Neural cell (in vitro differentiated cells): ENCODE measurements around the gene NR1H4. TPM values are rescaled to one million over a fixed set of nuclear protein-coding genes. Genes with fewer than 3 reads are reported as not detected.

Source experiments
- H2AFZ ChIP-seq: fragments of 200-600, 300-800 bp; sonication (generic), shearing (Covaris generic); 2 replicates; pipeline ENCODE4 v1.6.0; 2014; ENCODE audit warnings: low read depth, mild to moderate bottlenecking, antibody characterized with exemption, low read length, moderate library complexity
- H3F3A ChIP-seq: fragments of 200-600 bp; shearing (Covaris generic); 2 replicates; pipeline ENCODE4 v1.6.1; 2016; ENCODE audit warnings: mild to moderate bottlenecking, moderate library complexity, mixed read lengths, antibody characterized with exemption, low read length; ENCODE audit not compliant: insufficient read depth, poor library complexity, severe bottlenecking
- H3K27ac ChIP-seq: fragments of 200-600, 300-800 bp; sonication (generic), shearing (Covaris generic); 2 replicates; pipeline ENCODE4 v1.5.1; 2014; ENCODE audit warnings: mild to moderate bottlenecking, low read length, moderate library complexity
- H3K27me3 ChIP-seq: fragments of 300-800, 200-600 bp; sonication (generic), shearing (Covaris generic); 2 replicates; pipeline ENCODE4 v1.6.0; 2014; ENCODE audit warnings: mild to moderate bottlenecking, low read depth, low read length, moderate library complexity; ENCODE audit not compliant: insufficient read depth
- H3K36me3 ChIP-seq: fragments of 300-800, 200-600 bp; sonication (generic), shearing (Covaris generic); 2 replicates; pipeline ENCODE4 v1.5.1; 2014; ENCODE audit warnings: mild to moderate bottlenecking, antibody characterized with exemption, low read length, moderate library complexity; ENCODE audit not compliant: insufficient read depth
- H3K4me2 ChIP-seq: fragments of 300-800, 200-600 bp; sonication (generic), shearing (Covaris generic); 2 replicates; pipeline ENCODE4 v1.6.0; 2014; ENCODE audit warnings: mild to moderate bottlenecking, low read length
- H3K4me3 ChIP-seq: fragments of 300-800, 200-600 bp; sonication (generic), shearing (Covaris generic); 2 replicates; pipeline ENCODE4 v1.5.1; 2014; ENCODE audit warnings: mild to moderate bottlenecking, low read length, moderate library complexity
- H3K79me2 ChIP-seq: fragments of 200-600 bp; shearing (Covaris generic); replicated peaks from 2 replicates; pipeline ENCODE4 v1.6.0; 2014; ENCODE audit warnings: mild to moderate bottlenecking, low read length, moderate library complexity; ENCODE audit not compliant: insufficient read depth
- H3K9ac ChIP-seq: fragments of 300-800, 200-600 bp; sonication (generic), shearing (Covaris generic); 2 replicates; pipeline ENCODE4 v1.6.1; 2016; ENCODE audit warnings: mild to moderate bottlenecking, low read length, mixed read lengths
- H3K9me2 ChIP-seq: fragments of 200-600 bp; shearing (Covaris generic); 2 replicates; pipeline ENCODE4 v1.6.1; 2016; ENCODE audit warnings: mild to moderate bottlenecking, low read length, mixed read lengths; ENCODE audit not compliant: insufficient read depth
- H3K9me3 ChIP-seq: fragments of 200-600, 300-800 bp; sonication (generic), shearing (Covaris generic); 2 replicates; pipeline ENCODE4 v1.6.1; 2016; ENCODE audit warnings: mild to moderate bottlenecking, mixed run types, low read length, moderate library complexity, mixed read lengths
- H4K20me1 ChIP-seq: fragments of 200-600 bp; shearing (Covaris generic); 2 replicates; pipeline ENCODE4 v1.6.1; 2016; ENCODE audit warnings: mild to moderate bottlenecking, mixed run types; ENCODE audit not compliant: insufficient read depth
- CTCF ChIP-seq: fragments of 450-650 bp; IDR thresholded peaks from 2 replicates; pipeline ENCODE4 v1.5.1; 2014; ENCODE audit warnings: antibody characterized with exemption, mild to moderate bottlenecking, moderate library complexity; ENCODE audit not compliant: poor library complexity, severe bottlenecking
- EP300 ChIP-seq: fragments of 450-650 bp; conservative IDR thresholded peaks from 2 replicates; pipeline ENCODE4 v1.6.1; 2014; ENCODE audit warnings: antibody characterized with exemption, mild to moderate bottlenecking, moderate library complexity; ENCODE audit not compliant: poor library complexity, severe bottlenecking
- EZH2 ChIP-seq: fragments of 200-600, 300-800 bp; shearing (Covaris generic), sonication (generic); IDR thresholded peaks from 2 replicates; pipeline ENCODE4 v1.6.1; 2014; ENCODE audit warnings: antibody characterized with exemption, low read length, borderline replicate concordance, mild to moderate bottlenecking; ENCODE audit not compliant: insufficient read depth, poor library complexity, severe bottlenecking
- MXI1 ChIP-seq: fragments of 450-650 bp; conservative IDR thresholded peaks from 2 replicates; pipeline ENCODE4 v1.6.1; 2014; ENCODE audit warnings: antibody characterized with exemption, mild to moderate bottlenecking; ENCODE audit not compliant: poor library complexity, severe bottlenecking
- POLR2AphosphoS5 ChIP-seq: IDR thresholded peaks from 2 replicates; pipeline ENCODE4 v1.6.1; 2012
- RAD21 ChIP-seq: fragments of 450-650 bp; conservative IDR thresholded peaks from 2 replicates; pipeline ENCODE4 v1.6.1; 2014; ENCODE audit warnings: antibody characterized with exemption, mild to moderate bottlenecking, moderate library complexity
- SMC3 ChIP-seq: fragments of 450-650 bp; conservative IDR thresholded peaks from 2 replicates; pipeline ENCODE4 v1.6.1; 2014; ENCODE audit warnings: antibody characterized with exemption, mild to moderate bottlenecking, moderate library complexity; ENCODE audit not compliant: poor library complexity
- TAF1 ChIP-seq: IDR thresholded peaks from 2 replicates; pipeline ENCODE4 v1.6.1; 2012; ENCODE audit warnings: low read depth
- polyA plus RNA-seq: library from polyadenylated mRNA; depleted of rRNA; stranded (reverse); fragments of >200 nt; gene quantifications from 2 replicates; pipeline ENCODE4 v1.2.3, GENCODE V29; 2014
- TF ChIP-seq, protein P1 (sequence below): IDR thresholded peaks from 2 replicates; pipeline ENCODE4 v1.6.1; 2012; ENCODE audit warnings: borderline replicate concordance

The NR1H4 gene
- polyA plus RNA-seq, 1 donor from 2014 or later: not detected

DNA sequence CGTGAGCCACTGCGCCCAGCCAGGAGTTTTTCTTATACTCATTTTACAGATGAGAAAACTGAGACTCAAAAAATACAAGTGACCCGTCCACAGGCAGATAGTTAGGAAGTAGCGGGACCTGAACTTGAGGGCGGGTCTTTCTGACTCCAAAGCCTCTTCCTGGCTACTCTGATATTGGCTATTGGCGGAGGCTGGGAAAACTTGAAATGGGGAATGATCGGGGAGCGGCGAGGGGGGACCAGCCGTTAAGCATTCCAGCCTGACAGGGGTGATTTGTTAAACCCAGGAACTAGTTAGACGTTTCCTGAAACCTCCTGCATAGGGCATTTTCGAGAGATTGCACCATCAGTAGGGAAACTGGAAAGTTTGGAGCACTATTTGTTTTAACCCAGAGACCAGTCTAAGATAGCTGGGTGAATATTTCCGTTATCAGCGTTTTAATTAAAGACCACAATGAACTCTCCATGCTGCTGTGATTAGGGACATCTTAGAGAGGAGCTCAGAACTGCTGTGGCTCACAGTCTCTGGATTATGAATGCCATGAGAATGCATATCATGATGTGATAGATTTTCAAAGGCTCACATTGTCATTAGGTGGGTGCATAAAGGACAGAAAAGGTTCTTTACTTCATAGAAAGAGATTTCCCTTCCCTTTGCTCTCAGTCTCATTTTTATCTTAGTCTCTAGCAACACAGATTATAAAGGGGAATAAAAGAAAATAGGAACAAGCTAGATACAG lies 2.5 kb downstream of the NR1H4 start:
- no peaks in the 10 kb centered on the region for H3K36me3 ChIP-seq
- no peak overlapping the region for H3K4me3 ChIP-seq
- no peaks in the 10 kb centered on the region for H4K20me1 ChIP-seq
- H3K27me3 ChIP-seq: no peaks in the 10 kb centered on the region
- H3K9me2 ChIP-seq: no peaks in the 10 kb centered on the region
- H3K9ac ChIP-seq: no peak overlapping the region
- H2AFZ ChIP-seq: no peak overlapping the region
- no peak for TF ChIP-seq RAD21
- TF ChIP-seq EP300: no peak
- TF ChIP-seq POLR2AphosphoS5: no peak
- TF ChIP-seq CTCF: no peak
- TF ChIP-seq EZH2: no peak
- TF ChIP-seq, protein P1, sequence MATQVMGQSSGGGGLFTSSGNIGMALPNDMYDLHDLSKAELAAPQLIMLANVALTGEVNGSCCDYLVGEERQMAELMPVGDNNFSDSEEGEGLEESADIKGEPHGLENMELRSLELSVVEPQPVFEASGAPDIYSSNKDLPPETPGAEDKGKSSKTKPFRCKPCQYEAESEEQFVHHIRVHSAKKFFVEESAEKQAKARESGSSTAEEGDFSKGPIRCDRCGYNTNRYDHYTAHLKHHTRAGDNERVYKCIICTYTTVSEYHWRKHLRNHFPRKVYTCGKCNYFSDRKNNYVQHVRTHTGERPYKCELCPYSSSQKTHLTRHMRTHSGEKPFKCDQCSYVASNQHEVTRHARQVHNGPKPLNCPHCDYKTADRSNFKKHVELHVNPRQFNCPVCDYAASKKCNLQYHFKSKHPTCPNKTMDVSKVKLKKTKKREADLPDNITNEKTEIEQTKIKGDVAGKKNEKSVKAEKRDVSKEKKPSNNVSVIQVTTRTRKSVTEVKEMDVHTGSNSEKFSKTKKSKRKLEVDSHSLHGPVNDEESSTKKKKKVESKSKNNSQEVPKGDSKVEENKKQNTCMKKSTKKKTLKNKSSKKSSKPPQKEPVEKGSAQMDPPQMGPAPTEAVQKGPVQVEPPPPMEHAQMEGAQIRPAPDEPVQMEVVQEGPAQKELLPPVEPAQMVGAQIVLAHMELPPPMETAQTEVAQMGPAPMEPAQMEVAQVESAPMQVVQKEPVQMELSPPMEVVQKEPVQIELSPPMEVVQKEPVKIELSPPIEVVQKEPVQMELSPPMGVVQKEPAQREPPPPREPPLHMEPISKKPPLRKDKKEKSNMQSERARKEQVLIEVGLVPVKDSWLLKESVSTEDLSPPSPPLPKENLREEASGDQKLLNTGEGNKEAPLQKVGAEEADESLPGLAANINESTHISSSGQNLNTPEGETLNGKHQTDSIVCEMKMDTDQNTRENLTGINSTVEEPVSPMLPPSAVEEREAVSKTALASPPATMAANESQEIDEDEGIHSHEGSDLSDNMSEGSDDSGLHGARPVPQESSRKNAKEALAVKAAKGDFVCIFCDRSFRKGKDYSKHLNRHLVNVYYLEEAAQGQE: no peak
- no peak for TF ChIP-seq TAF1
- no peaks in the 10 kb centered on the region for H3K9me3 ChIP-seq
- H3K79me2 ChIP-seq: no peaks in the 10 kb centered on the region
- H3K4me2 ChIP-seq: no peak overlapping the region
- no peak overlapping the region for H3K27ac ChIP-seq
- no peaks in the 10 kb centered on the region for H3F3A ChIP-seq

- H3K36me3 ChIP-seq: no peaks in the 10 kb centered on the region
Measured at GRCh38 chr12:100481021-100481420, 7.4 kb downstream of the NR1H4 start.

More at GRCh38 chr12:100481021-100481420, 7.4 kb downstream of the NR1H4 start:
- Histone ChIP-seq H3K27ac (no peak overlapping the region), H3K27me3 (no peaks in the 10 kb centered on the region), H3K9me2 (no peaks in the 10 kb centered on the region), H2AFZ (no peak overlapping the region), H3K79me2 (no peaks in the 10 kb centered on the region), H3K9me3 (no peaks in the 10 kb centered on the region), H3K9ac (no peak overlapping the region), H3K4me2 (no peak overlapping the region), H4K20me1 (no peaks in the 10 kb centered on the region), H3F3A (no peaks in the 10 kb centered on the region), H3K4me3 (no peak overlapping the region)
- TF ChIP-seq POLR2AphosphoS5 (no peak), MXI1 (no peak), SMC3 (no peak)
- TF ChIP-seq, protein P1: no peak
